Measurements from ENCODE around the gene LAMP5. TPM values are rescaled to one million over a fixed set of nuclear protein-coding genes. Genes with fewer than 3 reads are reported as not detected.

The LAMP5 gene
- total and polyA plus RNA-seq, 10 donors = 0.26 to 1.5 (median 0.73) TPM

DNA sequence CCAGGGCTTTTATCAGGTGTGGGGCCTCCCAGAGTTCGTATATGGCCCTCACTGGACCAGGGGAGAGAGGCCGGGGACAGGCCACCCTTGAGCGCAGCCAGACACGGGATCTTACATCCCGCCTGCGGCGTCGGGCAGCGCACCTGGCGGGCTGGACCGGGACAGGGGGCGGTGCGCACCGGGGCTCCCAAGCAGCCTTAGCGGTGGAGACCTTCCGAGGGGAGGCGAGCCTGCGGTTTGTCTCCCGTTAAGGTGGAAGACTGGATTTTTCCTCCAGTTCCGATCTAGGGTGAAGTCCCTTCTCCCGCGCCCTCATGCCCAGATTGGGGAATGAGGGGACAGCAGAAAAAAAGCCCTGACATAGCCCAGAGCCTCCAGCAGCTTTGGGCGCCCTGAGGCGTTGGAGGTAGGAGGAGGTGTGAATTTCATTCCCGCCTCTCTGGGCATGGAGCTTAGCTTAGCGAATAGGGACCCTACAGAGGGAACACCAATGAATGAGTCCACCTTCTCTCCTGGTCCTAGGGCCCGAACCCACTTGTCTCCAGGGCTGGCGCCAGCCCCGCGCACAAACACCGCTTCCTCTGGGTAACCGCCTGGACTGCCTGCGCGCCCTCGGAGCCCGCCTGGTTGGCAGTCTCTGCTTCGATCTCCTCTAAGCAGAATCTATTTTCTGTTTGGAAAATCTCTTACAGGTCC is 6.7 kb upstream of the LAMP5 start:
- Histone ChIP-seq H3K9me3 (no peaks in the 10 kb centered on the region), H3K27ac (no peak overlapping the region), H3K4me3 (no peak overlapping the region), H3K36me3 (no peaks in the 10 kb centered on the region), H3K4me1 (peaks cover 0 to 28% (median 4%) of the 10 kb centered on the region in 6 donors), H3K27me3 (replicated peaks in 1 of 7) (peaks cover 3 to 80% (median 46%) of the 10 kb centered on the region in 7 donors)
- DNase-seq = no peak
- WGBS, 5 donors = 8 to 29% (median 14%) methylated on average over 21 to 37 of the region's 37 CpGs
- TF ChIP-seq POLR2AphosphoS5 (IDR thresholded peaks at IDR 0.05) (no peak), POLR2A (IDR thresholded peaks at IDR 0.05) (no peak)
- TF ChIP-seq, protein P1, sequence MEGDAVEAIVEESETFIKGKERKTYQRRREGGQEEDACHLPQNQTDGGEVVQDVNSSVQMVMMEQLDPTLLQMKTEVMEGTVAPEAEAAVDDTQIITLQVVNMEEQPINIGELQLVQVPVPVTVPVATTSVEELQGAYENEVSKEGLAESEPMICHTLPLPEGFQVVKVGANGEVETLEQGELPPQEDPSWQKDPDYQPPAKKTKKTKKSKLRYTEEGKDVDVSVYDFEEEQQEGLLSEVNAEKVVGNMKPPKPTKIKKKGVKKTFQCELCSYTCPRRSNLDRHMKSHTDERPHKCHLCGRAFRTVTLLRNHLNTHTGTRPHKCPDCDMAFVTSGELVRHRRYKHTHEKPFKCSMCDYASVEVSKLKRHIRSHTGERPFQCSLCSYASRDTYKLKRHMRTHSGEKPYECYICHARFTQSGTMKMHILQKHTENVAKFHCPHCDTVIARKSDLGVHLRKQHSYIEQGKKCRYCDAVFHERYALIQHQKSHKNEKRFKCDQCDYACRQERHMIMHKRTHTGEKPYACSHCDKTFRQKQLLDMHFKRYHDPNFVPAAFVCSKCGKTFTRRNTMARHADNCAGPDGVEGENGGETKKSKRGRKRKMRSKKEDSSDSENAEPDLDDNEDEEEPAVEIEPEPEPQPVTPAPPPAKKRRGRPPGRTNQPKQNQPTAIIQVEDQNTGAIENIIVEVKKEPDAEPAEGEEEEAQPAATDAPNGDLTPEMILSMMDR (IDR thresholded peaks at IDR 0.05 in 8 of 11, conservative IDR thresholded peaks at IDR 0.05 in 3 of 11) = no peak
- intact Hi-C loops (cut with DNase I; ENCODE audit: low total_unique reads) = no loop called here

DNA sequence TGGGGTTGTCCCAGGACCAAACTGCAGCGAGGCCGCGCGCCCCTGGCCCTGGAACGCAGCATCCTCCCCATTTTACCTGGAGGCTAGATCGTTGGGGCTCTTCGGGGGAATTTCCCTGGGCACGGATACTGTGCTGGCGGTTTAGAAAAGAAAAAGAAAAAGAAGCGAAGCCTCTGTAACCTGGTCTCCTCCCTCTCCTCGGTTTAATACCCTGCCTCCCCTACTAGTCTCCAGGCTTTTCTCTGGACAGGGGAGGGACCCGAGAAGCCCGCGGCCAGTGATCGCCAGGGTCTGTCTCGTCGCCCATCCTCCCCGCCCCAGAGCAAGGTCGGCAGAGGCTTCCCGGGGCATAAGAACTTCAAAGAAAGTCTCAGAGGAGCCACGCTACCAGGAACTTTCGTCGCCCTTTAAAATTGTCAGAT is 6.1 kb upstream of the LAMP5 start:
- intact Hi-C loops (cut with DNase I; ENCODE audit: low total_unique reads) = no loop called here
- no peak overlapping the region for H3K27ac ChIP-seq
- WGBS, 5 donors = 4 to 13% (median 7%) methylated on average over 23 of the region's 23 CpGs
- no peak overlapping the region for H3K4me3 ChIP-seq
- peaks cover 3 to 86% (median 46%) of the 10 kb centered on the region in 7 donors for H3K27me3 ChIP-seq (replicated peaks in 1 of 7)
- H3K9me3 ChIP-seq = no peaks in the 10 kb centered on the region
- H3K36me3 ChIP-seq = no peaks in the 10 kb centered on the region
- peaks cover 0 to 28% (median 4%) of the 10 kb centered on the region in 6 donors for H3K4me1 ChIP-seq
- TF ChIP-seq, protein P1 (IDR thresholded peaks at IDR 0.05 in 8 of 11, conservative IDR thresholded peaks at IDR 0.05 in 3 of 11) = no peak
- TF ChIP-seq POLR2AphosphoS5 (IDR thresholded peaks at IDR 0.05) = no peak
- TF ChIP-seq POLR2A (IDR thresholded peaks at IDR 0.05) = no peak
- DNase-seq = no peak

DNA sequence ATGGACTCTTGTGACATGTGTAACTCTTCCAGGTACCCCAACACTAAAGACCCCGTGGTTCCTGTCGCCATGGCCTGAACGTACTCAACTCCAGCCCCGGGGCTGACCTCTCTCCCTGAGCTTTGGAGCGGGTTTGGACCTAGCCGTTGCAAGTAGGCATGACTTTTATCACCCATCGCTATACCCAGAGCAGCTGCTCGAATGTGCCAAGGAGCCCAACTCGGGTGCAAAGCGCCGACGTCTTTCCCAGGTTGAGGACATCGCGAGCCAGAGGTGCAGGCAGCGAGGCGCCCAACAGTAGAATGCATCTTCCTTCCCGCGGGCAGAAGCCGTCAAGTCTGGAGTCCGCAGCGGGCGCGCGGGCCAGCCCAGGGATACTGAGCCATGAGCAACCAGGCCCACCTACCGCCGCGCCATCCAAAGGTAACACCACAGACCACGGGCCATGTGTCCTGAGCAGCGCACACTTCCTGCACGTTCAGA is 5.7 kb upstream of the LAMP5 start:
- Histone ChIP-seq H3K36me3 (no peaks in the 10 kb centered on the region), H3K27ac (no peak overlapping the region), H3K27me3 (replicated peaks in 1 of 7) (peaks cover 3 to 90% (median 46%) of the 10 kb centered on the region in 7 donors), H3K4me1 (peaks cover 0 to 28% (median 4%) of the 10 kb centered on the region in 6 donors), H3K4me3 (no peak overlapping the region), H3K9me3 (no peaks in the 10 kb centered on the region)
- no peak for DNase-seq
- WGBS, 5 donors = 8 to 23% (median 15%) methylated on average over 28 to 30 of the region's 30 CpGs
- TF ChIP-seq POLR2A (IDR thresholded peaks at IDR 0.05) = no peak
- no peak for TF ChIP-seq POLR2AphosphoS5 (IDR thresholded peaks at IDR 0.05)
- TF ChIP-seq, protein P1 (IDR thresholded peaks at IDR 0.05 in 8 of 11, conservative IDR thresholded peaks at IDR 0.05 in 3 of 11) = no peak
- intact Hi-C loops (cut with DNase I; ENCODE audit: low total_unique reads) = no loop called here

DNA sequence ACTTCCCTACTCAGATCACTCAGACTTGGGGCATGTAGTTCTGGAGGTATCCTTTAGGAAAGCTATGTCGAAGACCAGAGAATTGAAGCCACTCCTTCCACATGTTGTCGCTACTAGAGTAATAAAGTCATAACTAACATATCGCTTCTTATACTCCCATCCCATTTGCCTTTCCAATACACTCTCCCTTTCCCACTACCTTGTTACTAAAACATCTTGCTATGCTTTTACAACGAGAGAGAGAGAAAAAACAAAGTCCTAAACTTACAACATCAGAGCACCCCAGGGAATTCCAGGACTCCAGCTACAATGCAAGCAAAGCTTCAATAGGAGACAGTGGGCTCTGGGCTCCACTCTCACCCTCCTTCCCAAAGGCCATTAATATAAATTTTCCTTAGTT is 5.1 kb upstream of the LAMP5 start:
- H3K4me3 ChIP-seq = no peak overlapping the region
- H3K36me3 ChIP-seq = no peaks in the 10 kb centered on the region
- WGBS, 5 donors = 26 to 40% (median 31%) methylated on average over 4 of the region's 4 CpGs
- H3K4me1 ChIP-seq = peaks cover 0 to 32% (median 5%) of the 10 kb centered on the region in 6 donors
- no peak for TF ChIP-seq POLR2A (IDR thresholded peaks at IDR 0.05)
- TF ChIP-seq, protein P1 (IDR thresholded peaks at IDR 0.05 in 8 of 11, conservative IDR thresholded peaks at IDR 0.05 in 3 of 11) = no peak
- no peak for TF ChIP-seq POLR2AphosphoS5 (IDR thresholded peaks at IDR 0.05)
- H3K9me3 ChIP-seq = no peaks in the 10 kb centered on the region
- DNase-seq = no peak
- H3K27me3 ChIP-seq (replicated peaks in 1 of 7) = peaks cover 3 to 90% (median 46%) of the 10 kb centered on the region in 7 donors
- intact Hi-C loops (cut with DNase I; ENCODE audit: low total_unique reads) = no loop called here
- no peak overlapping the region for H3K27ac ChIP-seq
